Myocyte (in vitro differentiated cells): ENCODE results near the gene TMEM217. TPM values are rescaled to one million over a fixed set of nuclear protein-coding genes. Genes with fewer than 3 reads are reported as not detected.

Experiments
- DNase-seq: peaks from one replicate; pipeline ENCODE4 v3.0.0-alpha.2; 2012; ENCODE audit warnings: low read depth
- total RNA-seq: library from RNA; depleted of rRNA; stranded (reverse); fragments of >200 nt; gene quantifications from 2 replicates; pipeline ENCODE4 v1.2.3, GENCODE V29; 2014

TMEM217 gene
- total RNA-seq, 1 donor from 2014 or later, result 0.35 TPM

DNA sequence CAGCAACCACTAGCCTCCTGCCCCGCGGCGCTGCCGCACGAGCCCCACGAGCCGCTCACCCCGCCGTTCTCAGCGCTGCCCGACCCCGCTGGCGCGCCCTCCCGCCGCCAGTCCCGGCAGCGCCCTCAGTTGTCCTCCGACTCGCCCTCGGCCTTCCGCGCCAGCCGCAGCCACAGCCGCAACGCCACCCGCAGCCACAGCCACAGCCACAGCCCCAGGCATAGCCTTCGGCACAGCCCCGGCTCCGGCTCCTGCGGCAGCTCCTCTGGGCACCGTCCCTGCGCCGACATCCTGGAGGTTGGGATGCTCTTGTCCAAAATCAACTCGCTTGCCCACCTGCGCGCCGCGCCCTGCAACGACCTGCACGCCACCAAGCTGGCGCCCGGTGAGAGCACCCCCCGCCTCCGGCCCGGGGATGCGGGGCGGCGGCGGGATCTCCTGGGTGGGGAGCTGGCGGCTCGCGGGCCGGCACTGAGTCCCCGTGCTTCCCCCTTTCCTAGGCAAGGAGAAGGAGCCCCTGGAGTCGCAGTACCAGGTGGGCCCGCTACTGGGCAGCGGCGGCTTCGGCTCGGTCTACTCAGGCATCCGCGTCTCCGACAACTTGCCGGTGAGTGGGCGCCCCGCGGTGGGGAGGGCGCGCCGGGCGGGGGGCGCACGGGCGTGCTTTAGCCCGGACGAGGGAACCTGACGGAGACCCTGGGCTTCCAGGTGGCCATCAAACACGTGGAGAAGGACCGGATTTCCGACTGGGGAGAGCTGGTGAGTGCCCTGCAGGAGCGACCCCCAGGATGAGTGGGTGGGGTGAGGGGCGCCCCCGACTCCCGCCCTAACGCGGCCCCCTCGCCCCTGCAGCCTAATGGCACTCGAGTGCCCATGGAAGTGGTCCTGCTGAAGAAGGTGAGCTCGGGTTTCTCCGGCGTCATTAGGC lies 87.4 kb downstream of the TMEM217 start:
- DNase-seq, result peak; percentile 26

DNA sequence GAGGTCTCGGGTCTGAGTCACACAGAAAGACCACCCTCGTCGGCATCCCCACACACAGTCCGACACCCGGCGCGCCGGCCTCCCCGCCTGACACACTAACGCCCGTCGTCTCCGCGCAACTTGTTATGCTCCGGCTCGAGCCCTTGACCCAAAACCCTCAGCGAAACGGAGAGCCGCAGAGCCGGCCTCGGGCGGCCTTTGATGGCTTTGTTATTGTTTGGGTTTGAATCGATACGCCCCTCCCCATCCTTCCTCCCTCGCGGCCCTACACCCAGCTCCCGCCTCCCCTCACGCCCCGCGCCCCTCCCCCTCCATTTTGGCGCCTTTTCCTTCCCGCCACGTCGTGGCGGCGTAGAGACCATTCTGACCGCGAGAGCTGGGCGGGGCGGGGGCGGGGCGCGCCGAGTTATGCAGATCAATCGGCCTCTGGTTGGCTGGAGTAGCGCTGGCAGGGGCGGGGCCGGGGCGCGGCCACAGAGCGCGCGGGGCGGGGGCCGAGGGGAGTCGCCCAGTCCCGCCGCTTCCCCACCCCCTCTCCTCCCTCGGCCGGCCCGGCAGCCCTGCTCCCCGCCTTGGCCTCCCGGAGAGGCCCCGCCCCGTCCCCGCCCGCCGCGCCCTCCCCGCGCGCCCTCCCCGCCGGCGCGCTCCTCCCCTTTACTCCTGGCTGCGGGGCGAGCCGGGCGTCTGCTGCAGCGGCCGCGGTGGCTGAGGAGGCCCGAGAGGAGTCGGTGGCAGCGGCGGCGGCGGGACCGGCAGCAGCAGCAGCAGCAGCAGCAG lies 88.3 kb downstream of the TMEM217 start, which contains the start of gene PIM1:
Gene PIM1 (plus strand): TSS at position 657 of the 777 bp plus-strand sequence. CDS start 424 bp downstream, outside the sequence.
- DNase-seq, result peak; percentile 97

- DNase-seq, result peak; percentile 54
Observed at GRCh38 chr6:37168811-37169495, 89.0 kb downstream of the TMEM217 start.

GRCh38 chr6:37168163-37168758 lies 89.7 kb downstream of the TMEM217 start:
- DNase-seq, result no peak

DNA sequence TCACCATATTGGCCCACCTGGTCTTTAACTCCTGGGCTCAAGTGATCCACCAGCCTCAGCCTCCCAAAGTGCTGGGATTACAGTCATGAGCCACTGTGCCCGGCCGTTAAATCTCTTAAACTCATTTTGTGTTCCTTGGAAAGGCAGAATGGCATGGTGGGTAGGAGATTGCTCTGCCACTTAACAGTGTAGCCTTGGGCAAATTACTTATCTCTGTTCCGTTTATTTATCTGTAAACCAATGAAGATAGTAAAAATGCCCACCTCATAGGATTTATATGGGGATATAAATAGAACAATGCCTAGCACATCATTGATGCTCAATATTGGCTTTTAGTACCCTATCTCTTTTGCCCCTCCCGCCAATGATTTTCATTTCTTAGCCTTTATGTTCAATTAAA lies 95.2 kb downstream of the TMEM217 start:
- DNase-seq, result no peak

Other genes with a start within 250 kb of the TMEM217 start
- 3.0 and 4.6 TPM in 2 replicates for gene PIM1, start 88.0 kb downstream of the TMEM217 start, total RNA-seq
- 8.4 and 9.8 TPM in 2 replicates for gene TBC1D22B, start 372 bp downstream of the TMEM217 start, total RNA-seq
- gene RNF8, start 95.8 kb upstream of the TMEM217 start, total RNA-seq, result 14.0 and 21.5 TPM in 2 replicates
- gene CMTR1, start 175.1 kb upstream of the TMEM217 start, total RNA-seq, result 34.0 and 35.1 TPM in 2 replicates
- gene CCDC167, start 241.7 kb upstream of the TMEM217 start, total RNA-seq, result 42.4 and 45.9 TPM in 2 replicates